ENCODE results near the gene CDK2.
"Not testable (repeated sequence)": the region's sequence is repeated elsewhere in the genome, so short reads cannot be mapped to it uniquely, and the experiment has no call there.

CDK2 gene

GRCh38 chr12:55979069-55979468 lies 12.4 kb downstream of the CDK2 start:
- H3K27me3 Mint-ChIP-seq = no peaks in the 10 kb centered on the region
- peaks cover 28 to 56% of the 10 kb centered on the region in 2 donors for H3K4me1 Mint-ChIP-seq
- H3K4me3 Mint-ChIP-seq = no peak overlapping the region
- H3K9me3 Mint-ChIP-seq = no peaks in the 10 kb centered on the region
- ATAC-seq (replicated peaks) = no peak
- H3K36me3 Mint-ChIP-seq = peaks cover 28 to 45% of the 10 kb centered on the region in 2 donors
- H3K27ac Mint-ChIP-seq = no peak overlapping the region
- no peak for DNase-seq

GRCh38 chr12:55981882-55982281 lies 15.3 kb downstream of the CDK2 start:
- DNase-seq; H3K27ac Mint-ChIP-seq; H3K4me3 Mint-ChIP-seq; ATAC-seq (replicated peaks); H3K27me3 Mint-ChIP-seq; H3K9me3 Mint-ChIP-seq: not testable (repeated sequence)
- Mint-ChIP-seq H3K4me1 (peaks cover 26 to 50% of the 10 kb centered on the region in 2 donors), H3K36me3 (peaks cover 28 to 51% of the 10 kb centered on the region in 2 donors)

- DNase-seq (no peak), ATAC-seq (replicated peaks) (peak; percentile 79 to 91)
- Mint-ChIP-seq H3K27ac (peak overlapping the region; percentile 66), H3K4me1 (peaks cover 26 to 45% of the 10 kb centered on the region in 2 donors), H3K9me3 (no peaks in the 10 kb centered on the region), H3K27me3 (no peaks in the 10 kb centered on the region), H3K4me3 (no peak overlapping the region), H3K36me3 (peaks cover 28 to 51% of the 10 kb centered on the region in 2 donors)
These were observed 15.8 kb downstream of the CDK2 start for GRCh38 chr12:55982319-55982936.

GRCh38 chr12:55983232-55983842 lies 16.7 kb downstream of the CDK2 start:
- no peaks in the 10 kb centered on the region for H3K9me3 Mint-ChIP-seq
- no peak overlapping the region for H3K4me3 Mint-ChIP-seq
- DNase-seq = no peak
- peaks cover 28 to 44% of the 10 kb centered on the region in 2 donors for H3K36me3 Mint-ChIP-seq
- H3K27me3 Mint-ChIP-seq = no peaks in the 10 kb centered on the region
- ATAC-seq (replicated peaks) = peak; percentile 69 to 72
- peaks cover 23 to 38% of the 10 kb centered on the region in 2 donors for H3K4me1 Mint-ChIP-seq
- peak overlapping the region; percentile 86 for H3K27ac Mint-ChIP-seq

- Mint-ChIP-seq H3K4me1 (peaks cover 20 to 36% of the 10 kb centered on the region in 2 donors), H3K4me3 (no peak overlapping the region), H3K9me3 (no peaks in the 10 kb centered on the region), H3K27ac (no peak overlapping the region), H3K27me3 (no peaks in the 10 kb centered on the region), H3K36me3 (peaks cover 31 to 47% of the 10 kb centered on the region in 2 donors)
- no peak for ATAC-seq (replicated peaks)
- DNase-seq = no peak
These were observed 18.2 kb downstream of the CDK2 start for GRCh38 chr12:55984861-55985260.

- DNase-seq (no peak), ATAC-seq (replicated peaks) (no peak)
- peaks cover 18 to 31% of the 10 kb centered on the region in 2 donors for H3K4me1 Mint-ChIP-seq
- H3K36me3 Mint-ChIP-seq = peaks cover 31 to 45% of the 10 kb centered on the region in 2 donors
- H3K4me3 Mint-ChIP-seq = no peak overlapping the region
- no peaks in the 10 kb centered on the region for H3K27me3 Mint-ChIP-seq
- no peaks in the 10 kb centered on the region for H3K9me3 Mint-ChIP-seq
- H3K27ac Mint-ChIP-seq = no peak overlapping the region
These were observed 18.7 kb downstream of the CDK2 start for GRCh38 chr12:55985341-55985740.

- not testable (repeated sequence) for ATAC-seq (replicated peaks); DNase-seq; H3K27me3 Mint-ChIP-seq; H3K27ac Mint-ChIP-seq; H3K4me3 Mint-ChIP-seq; H3K9me3 Mint-ChIP-seq
- Mint-ChIP-seq H3K4me1 (peaks cover 18 to 25% of the 10 kb centered on the region in 2 donors), H3K36me3 (peaks cover 31 to 46% of the 10 kb centered on the region in 2 donors)
These were observed 19.3 kb downstream of the CDK2 start for GRCh38 chr12:55985976-55986375.

- H3K9me3 Mint-ChIP-seq = no peaks in the 10 kb centered on the region
- H3K4me3 Mint-ChIP-seq = no peak overlapping the region
- H3K4me1 Mint-ChIP-seq = peaks cover 2 to 4% of the 10 kb centered on the region in 2 donors
- DNase-seq (no peak), ATAC-seq (replicated peaks) (no peak)
- H3K27ac Mint-ChIP-seq = no peak overlapping the region
- H3K36me3 Mint-ChIP-seq = peaks cover 40 to 54% of the 10 kb centered on the region in 2 donors
- no peaks in the 10 kb centered on the region for H3K27me3 Mint-ChIP-seq
These were observed 24.5 kb downstream of the CDK2 start for GRCh38 chr12:55991110-55991509.

GRCh38 chr12:55993230-55993853 lies 26.7 kb downstream of the CDK2 start:
- Mint-ChIP-seq H3K27ac (peak overlapping the region; percentile 25), H3K27me3 (peaks cover 0 to 6% of the 10 kb centered on the region in 2 donors), H3K9me3 (no peaks in the 10 kb centered on the region), H3K4me1 (peaks cover 12 to 19% of the 10 kb centered on the region in 2 donors), H3K36me3 (peaks cover 37 to 53% of the 10 kb centered on the region in 2 donors), H3K4me3 (no peak overlapping the region)
- ATAC-seq (replicated peaks) = no peak
- no peak for DNase-seq

- H3K4me3 Mint-ChIP-seq = no peak overlapping the region
- no peak overlapping the region for H3K27ac Mint-ChIP-seq
- no peaks in the 10 kb centered on the region for H3K9me3 Mint-ChIP-seq
- peaks cover 0 to 6% of the 10 kb centered on the region in 2 donors for H3K27me3 Mint-ChIP-seq
- peaks cover 33 to 47% of the 10 kb centered on the region in 2 donors for H3K36me3 Mint-ChIP-seq
- H3K4me1 Mint-ChIP-seq = peaks cover 12 to 19% of the 10 kb centered on the region in 2 donors
- ATAC-seq (replicated peaks) (no peak), DNase-seq (no peak)
These were observed 28.7 kb downstream of the CDK2 start for GRCh38 chr12:55995366-55995765.

GRCh38 chr12:55996201-55996714 lies 29.6 kb downstream of the CDK2 start:
- ATAC-seq (replicated peaks) (peak; percentile 20 to 29), DNase-seq (peak; percentile 23)
- peak overlapping the region; percentile 99 for H3K4me3 Mint-ChIP-seq
- H3K27me3 Mint-ChIP-seq = peaks cover 0 to 6% of the 10 kb centered on the region in 2 donors
- H3K27ac Mint-ChIP-seq = peak overlapping the region; percentile 71
- H3K9me3 Mint-ChIP-seq = no peaks in the 10 kb centered on the region
- H3K36me3 Mint-ChIP-seq = peaks cover 25 to 38% of the 10 kb centered on the region in 2 donors
- peaks cover 12 to 19% of the 10 kb centered on the region in 2 donors for H3K4me1 Mint-ChIP-seq

- H3K27ac Mint-ChIP-seq = peak within 1 kb of the TSS; percentile 92
- H3K36me3 Mint-ChIP-seq = peaks cover 24 to 32% of the 10 kb centered on the region in 2 donors
- DNase-seq (peak; percentile 82), ATAC-seq (replicated peaks) (peak; percentile 99)
- H3K9me3 Mint-ChIP-seq = no peaks in the 10 kb centered on the region
- H3K4me1 Mint-ChIP-seq = peaks cover 12 to 19% of the 10 kb centered on the region in 2 donors
- peak within 1 kb of the TSS; percentile 99 for H3K4me3 Mint-ChIP-seq
- peaks cover 0 to 6% of the 10 kb centered on the region in 2 donors for H3K27me3 Mint-ChIP-seq
These were observed 30.3 kb downstream of the CDK2 start, which contains the start of gene SUOX for GRCh38 chr12:55996715-55997534. TSS of gene SUOX (plus strand) at chr12:55997276. CDS start at chr12:56002222, 4,946 bp downstream.

- Mint-ChIP-seq H3K36me3 (peaks cover 22 to 29% of the 10 kb centered on the region in 2 donors), H3K4me1 (peaks cover 12 to 19% of the 10 kb centered on the region in 2 donors), H3K9me3 (no peaks in the 10 kb centered on the region), H3K4me3 (peak overlapping the region; percentile 99), H3K27me3 (peaks cover 0 to 6% of the 10 kb centered on the region in 2 donors), H3K27ac (peak overlapping the region; percentile 92)
- peak; percentile 24 to 27 for ATAC-seq (replicated peaks)
- DNase-seq = no peak
These were observed 30.9 kb downstream of the CDK2 start for GRCh38 chr12:55997535-55997859.

GRCh38 chr12:55999522-55999921 lies 32.9 kb downstream of the CDK2 start:
- not testable (repeated sequence) for ATAC-seq (replicated peaks); H3K4me3 Mint-ChIP-seq; DNase-seq; H3K9me3 Mint-ChIP-seq; H3K27me3 Mint-ChIP-seq; H3K27ac Mint-ChIP-seq
- Mint-ChIP-seq H3K36me3 (peaks cover 21 to 22% of the 10 kb centered on the region in 2 donors), H3K4me1 (peaks cover 15 to 19% of the 10 kb centered on the region in 2 donors)
